ENCODE results near the gene PSME2. TPM values are rescaled to one million over a fixed set of nuclear protein-coding genes. Genes with fewer than 3 reads are reported as not detected.

PSME2 gene
- polyA plus RNA-seq, 1 experiment: 165 TPM

DNA sequence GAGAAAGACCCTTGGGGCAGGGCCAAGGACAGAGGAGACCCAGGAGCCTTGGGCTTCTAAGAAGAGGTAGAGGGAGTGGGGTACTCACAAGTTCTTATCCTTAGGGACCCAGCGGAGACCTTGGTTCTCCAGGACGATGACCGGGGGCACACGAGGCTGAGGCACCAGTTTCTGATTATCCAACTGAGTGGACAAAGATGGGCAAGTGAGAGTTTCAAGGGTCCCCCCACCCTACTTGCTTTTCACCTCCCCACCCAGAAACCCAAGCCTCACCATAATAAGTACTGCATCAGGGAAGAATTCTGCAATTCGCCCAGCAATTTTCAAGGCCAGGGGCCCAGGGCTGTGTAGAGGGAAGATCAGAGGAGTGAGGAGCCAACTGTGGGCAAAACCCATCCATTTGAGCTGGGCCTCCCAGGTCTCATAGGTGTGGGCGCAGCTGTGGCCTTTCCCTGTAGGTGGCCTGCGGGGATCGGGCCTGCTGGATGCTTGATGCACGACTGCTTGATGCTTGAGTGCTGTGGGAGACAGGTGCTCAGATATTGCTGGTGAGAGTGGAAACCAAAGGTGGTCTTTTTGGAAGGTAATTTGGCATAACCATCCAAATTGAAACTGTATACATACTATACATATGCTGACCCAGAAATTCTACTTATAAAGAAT is 7.0 kb downstream of the PSME2 start:
- Histone ChIP-seq H3K36me3 (ENCODE audit: control insufficient read depth, insufficient read depth, low read length) (peaks cover 23% of the 10 kb centered on the region), H3K27me3 (ENCODE audit: control insufficient read depth, insufficient read depth, low read length) (no peaks in the 10 kb centered on the region), H3K4me3 (ENCODE audit: low read depth, low read length) (peak overlapping the region; percentile 2; the same call in 1 of the 2 replicates)
- TF ChIP-seq, protein P1, sequence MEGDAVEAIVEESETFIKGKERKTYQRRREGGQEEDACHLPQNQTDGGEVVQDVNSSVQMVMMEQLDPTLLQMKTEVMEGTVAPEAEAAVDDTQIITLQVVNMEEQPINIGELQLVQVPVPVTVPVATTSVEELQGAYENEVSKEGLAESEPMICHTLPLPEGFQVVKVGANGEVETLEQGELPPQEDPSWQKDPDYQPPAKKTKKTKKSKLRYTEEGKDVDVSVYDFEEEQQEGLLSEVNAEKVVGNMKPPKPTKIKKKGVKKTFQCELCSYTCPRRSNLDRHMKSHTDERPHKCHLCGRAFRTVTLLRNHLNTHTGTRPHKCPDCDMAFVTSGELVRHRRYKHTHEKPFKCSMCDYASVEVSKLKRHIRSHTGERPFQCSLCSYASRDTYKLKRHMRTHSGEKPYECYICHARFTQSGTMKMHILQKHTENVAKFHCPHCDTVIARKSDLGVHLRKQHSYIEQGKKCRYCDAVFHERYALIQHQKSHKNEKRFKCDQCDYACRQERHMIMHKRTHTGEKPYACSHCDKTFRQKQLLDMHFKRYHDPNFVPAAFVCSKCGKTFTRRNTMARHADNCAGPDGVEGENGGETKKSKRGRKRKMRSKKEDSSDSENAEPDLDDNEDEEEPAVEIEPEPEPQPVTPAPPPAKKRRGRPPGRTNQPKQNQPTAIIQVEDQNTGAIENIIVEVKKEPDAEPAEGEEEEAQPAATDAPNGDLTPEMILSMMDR (IDR thresholded peaks at IDR 0.05; ENCODE audit: insufficient read depth, low read depth, low read length): no peak
- POLR2A ChIA-PET: interaction anchor here (0.9 kb wide), 1 partner anchor 25 kb away, joined by 4 read pairs; the partner anchor contains the start of genes DCAF11 and NRL
- DNase-seq (ENCODE audit: low read depth): no peak
- CTCF ChIA-PET: no interaction called here

DNA sequence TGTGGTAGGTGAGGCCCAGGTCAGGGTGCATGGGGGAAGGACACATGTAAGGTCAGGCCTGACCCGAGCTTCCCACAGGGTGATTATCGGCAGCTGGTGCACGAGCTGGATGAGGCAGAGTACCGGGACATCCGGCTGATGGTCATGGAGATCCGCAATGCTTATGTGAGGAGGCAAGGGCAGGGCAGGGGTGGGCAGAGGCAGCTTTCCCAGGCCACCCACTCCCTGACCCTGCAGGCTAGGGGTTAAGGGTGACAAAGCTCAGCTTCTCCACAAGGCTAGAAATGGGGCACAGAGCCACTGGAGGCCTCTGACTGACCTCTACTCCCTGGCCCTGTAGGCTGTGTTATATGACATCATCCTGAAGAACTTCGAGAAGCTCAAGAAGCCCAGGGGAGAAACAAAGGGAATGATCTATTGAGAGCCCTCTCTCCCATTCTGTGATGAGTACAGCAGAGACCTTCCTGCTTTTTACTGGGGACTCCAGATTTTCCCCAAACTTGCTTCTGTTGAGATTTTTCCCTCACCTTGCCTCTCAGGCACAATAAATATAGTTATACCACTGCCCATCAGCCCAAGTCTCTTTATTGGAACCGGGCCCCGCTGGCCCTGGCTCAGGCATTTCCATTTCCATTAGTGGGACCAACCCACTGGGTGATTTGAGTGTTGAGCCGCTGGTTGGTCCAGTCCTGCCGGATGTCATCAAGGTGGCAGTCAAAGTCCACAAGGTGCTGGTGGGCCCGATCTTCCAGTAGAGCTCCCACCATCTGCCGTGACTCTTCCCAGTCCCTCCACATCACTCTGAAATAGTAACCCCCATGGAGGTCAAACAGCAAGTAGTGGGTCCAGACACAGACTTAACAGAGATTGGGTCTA is 7.8 kb downstream of the PSME2 start:
- Histone ChIP-seq H3K27me3 (ENCODE audit: control insufficient read depth, insufficient read depth, low read length) (no peaks in the 10 kb centered on the region), H3K36me3 (ENCODE audit: control insufficient read depth, insufficient read depth, low read length) (peaks cover 20% of the 10 kb centered on the region), H3K4me3 (ENCODE audit: low read depth, low read length) (no peak overlapping the region)
- POLR2A ChIA-PET: no interaction called here
- CTCF ChIA-PET: interaction anchor here (0.7 to 3.3 kb wide), 2 partner anchors 14 to 22 kb away, joined by 3 to 16 read pairs; partner anchors contain the start of gene IRF9
- TF ChIP-seq, protein P1 (IDR thresholded peaks at IDR 0.05; ENCODE audit: insufficient read depth, low read depth, low read length): no peak
- DNase-seq (ENCODE audit: low read depth): no peak

DNA sequence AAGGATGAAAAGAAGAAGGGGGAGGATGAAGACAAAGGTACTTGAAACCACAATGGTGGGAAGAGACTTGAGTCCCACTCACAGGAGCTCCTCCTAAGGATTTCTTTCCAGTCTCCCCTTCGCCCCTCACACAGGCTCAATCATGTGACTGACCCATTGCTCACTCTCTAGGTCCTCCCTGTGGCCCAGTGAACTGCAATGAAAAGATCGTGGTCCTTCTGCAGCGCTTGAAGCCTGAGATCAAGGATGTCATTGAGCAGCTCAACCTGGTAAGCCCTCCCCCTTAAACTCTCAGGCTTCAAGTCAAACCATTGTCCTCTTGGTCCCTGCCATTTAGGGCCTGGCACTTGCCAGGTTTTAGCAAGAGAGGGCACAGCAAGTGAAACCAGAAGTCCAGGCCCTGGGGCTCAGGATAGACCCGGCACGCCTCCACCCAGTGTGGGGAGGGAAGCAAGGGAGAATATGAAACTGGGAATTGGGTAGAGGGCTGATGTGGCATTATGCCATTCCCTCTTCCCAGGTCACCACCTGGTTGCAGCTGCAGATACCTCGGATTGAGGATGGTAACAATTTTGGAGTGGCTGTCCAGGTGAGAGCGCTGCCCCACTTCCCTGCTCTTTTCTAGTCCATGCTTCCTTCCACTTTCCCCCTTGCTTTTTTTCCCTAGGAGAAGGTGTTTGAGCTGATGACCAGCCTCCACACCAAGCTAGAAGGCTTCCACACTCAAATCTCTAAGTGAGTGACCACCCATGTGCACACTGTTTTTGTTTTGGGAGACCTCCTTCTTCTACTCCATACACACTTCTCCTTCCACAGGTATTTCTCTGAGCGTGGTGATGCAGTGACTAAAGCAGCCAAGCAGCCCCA is 8.6 kb downstream of the PSME2 start:
- peaks cover 20% of the 10 kb centered on the region for H3K36me3 ChIP-seq (ENCODE audit: control insufficient read depth, insufficient read depth, low read length)
- TF ChIP-seq, protein P1 (IDR thresholded peaks at IDR 0.05; ENCODE audit: insufficient read depth, low read depth, low read length): no peak
- POLR2A ChIA-PET: no interaction called here
- no peak for DNase-seq (ENCODE audit: low read depth)
- CTCF ChIA-PET: interaction anchor here (0.7 to 3.3 kb wide), 3 partner anchors 13 to 29 kb away, joined by 3 to 16 read pairs (median 13); partner anchors contain the start of gene IRF9
- H3K4me3 ChIP-seq (ENCODE audit: low read depth, low read length): no peak overlapping the region
- no peaks in the 10 kb centered on the region for H3K27me3 ChIP-seq (ENCODE audit: control insufficient read depth, insufficient read depth, low read length)

DNA sequence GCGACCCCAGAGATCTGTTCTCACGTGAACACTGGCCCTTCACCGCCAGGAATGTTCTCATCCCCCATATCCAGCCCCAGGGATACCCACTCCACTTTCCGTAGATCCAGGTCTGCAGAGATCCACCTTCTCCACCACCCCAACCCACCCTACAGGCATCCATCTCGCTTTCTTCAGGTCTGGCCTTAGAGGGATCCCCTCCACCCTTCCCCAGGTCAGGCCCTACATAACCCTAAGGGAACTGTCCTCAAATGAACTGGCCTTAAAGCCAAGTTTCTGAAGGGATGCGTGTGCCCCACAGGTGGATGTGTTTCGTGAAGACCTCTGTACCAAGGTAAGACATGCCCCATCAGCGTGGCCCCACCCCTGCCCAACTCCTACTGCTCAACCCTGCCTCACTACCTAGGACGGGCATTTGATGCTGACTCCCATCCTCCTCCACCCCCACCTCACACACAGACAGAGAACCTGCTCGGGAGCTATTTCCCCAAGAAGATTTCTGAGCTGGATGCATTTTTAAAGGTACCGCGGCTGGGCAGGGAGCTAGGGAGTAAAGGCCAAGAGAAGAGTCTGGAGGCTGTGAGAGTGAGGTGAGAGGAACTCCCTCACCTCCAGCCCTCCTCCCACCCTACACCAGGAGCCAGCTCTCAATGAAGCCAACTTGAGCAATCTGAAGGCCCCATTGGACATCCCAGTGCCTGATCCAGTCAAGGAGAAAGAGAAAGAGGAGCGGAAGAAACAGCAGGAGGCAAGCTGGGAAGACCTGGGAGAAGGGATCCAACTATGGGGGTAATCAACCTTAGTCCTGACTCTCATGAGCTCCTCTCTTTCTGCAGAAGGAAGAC is 9.5 kb downstream of the PSME2 start:
- ChIA-PET CTCF (interaction anchor here (0.8 to 3.3 kb wide), 4 partner anchors 11 to 28 kb away, joined by 3 to 16 read pairs (median 8); partner anchors contain the start of gene IRF9), POLR2A (interaction anchor here (0.6 to 1.3 kb wide), 2 partner anchors 10 to 43 kb away, joined by 3 to 6 read pairs; partner anchors contain the start of gene PSME2)
- Histone ChIP-seq H3K27me3 (ENCODE audit: control insufficient read depth, insufficient read depth, low read length) (no peaks in the 10 kb centered on the region), H3K36me3 (ENCODE audit: control insufficient read depth, insufficient read depth, low read length) (peaks cover 20% of the 10 kb centered on the region), H3K4me3 (ENCODE audit: low read depth, low read length) (peak overlapping the region; percentile 86)
- DNase-seq (ENCODE audit: low read depth): no peak
- TF ChIP-seq, protein P1 (IDR thresholded peaks at IDR 0.05; ENCODE audit: insufficient read depth, low read depth, low read length): no peak

Data from BJ (cell line).